ENCODE data around the gene RANBP9.

RANBP9 gene

DNA sequence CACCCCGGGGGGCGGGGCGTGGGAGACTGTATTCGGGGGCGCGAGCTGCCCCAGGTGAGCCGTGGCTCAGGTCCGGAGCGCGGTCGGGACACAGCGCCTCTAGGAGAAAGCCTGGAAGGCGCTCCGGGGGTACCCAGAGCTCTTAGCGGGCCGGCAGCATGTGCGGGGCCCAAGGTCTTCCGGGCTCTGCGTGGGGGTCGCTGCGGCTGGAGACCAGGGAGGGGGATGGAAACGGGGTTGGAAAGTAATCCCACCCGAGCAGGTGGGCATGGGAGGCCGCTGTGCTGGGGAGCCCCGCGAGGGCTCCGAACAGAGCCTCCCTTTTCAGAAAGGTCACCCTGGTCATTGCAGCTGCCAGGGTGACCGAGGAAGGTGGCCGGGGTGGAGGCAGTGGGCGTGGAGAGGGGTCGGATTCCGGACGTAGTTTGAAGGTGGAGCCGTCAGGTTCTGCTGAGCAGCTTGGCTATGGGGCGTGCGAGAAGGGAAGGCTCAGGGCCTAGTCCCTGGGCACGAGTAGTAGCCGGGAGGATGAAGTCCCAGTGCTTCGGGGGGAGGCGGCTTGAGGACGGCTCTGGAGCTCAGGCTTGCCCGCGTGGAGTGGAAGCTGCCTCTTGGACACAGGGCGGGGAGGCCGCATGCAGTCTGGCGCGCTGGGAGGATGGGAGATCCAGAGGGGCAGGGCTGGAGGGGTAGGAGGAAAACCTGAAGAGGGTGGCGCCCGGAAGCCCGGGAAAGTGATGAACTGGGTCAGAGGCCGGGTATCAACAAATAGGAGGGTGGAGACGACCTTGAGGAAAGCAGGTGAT, 136.9 kb downstream of the RANBP9 start, which contains the start of gene SIRT5:
TSS of gene SIRT5 (plus strand) at position 31 of the 806 bp plus-strand sequence. CDS start 9,510 bp downstream, outside the sequence.
- DNase-seq (ENCODE audit: low read depth) = peak; percentile 78
- peak within 1 kb of the TSS; percentile 81 for H3K4me3 ChIP-seq (replicated peaks; ENCODE audit: low read depth, low read length)
- TF ChIP-seq, protein P1, sequence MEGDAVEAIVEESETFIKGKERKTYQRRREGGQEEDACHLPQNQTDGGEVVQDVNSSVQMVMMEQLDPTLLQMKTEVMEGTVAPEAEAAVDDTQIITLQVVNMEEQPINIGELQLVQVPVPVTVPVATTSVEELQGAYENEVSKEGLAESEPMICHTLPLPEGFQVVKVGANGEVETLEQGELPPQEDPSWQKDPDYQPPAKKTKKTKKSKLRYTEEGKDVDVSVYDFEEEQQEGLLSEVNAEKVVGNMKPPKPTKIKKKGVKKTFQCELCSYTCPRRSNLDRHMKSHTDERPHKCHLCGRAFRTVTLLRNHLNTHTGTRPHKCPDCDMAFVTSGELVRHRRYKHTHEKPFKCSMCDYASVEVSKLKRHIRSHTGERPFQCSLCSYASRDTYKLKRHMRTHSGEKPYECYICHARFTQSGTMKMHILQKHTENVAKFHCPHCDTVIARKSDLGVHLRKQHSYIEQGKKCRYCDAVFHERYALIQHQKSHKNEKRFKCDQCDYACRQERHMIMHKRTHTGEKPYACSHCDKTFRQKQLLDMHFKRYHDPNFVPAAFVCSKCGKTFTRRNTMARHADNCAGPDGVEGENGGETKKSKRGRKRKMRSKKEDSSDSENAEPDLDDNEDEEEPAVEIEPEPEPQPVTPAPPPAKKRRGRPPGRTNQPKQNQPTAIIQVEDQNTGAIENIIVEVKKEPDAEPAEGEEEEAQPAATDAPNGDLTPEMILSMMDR (IDR thresholded peaks at IDR 0.05; ENCODE audit: low read length, missing control alignments) = no peak

DNA sequence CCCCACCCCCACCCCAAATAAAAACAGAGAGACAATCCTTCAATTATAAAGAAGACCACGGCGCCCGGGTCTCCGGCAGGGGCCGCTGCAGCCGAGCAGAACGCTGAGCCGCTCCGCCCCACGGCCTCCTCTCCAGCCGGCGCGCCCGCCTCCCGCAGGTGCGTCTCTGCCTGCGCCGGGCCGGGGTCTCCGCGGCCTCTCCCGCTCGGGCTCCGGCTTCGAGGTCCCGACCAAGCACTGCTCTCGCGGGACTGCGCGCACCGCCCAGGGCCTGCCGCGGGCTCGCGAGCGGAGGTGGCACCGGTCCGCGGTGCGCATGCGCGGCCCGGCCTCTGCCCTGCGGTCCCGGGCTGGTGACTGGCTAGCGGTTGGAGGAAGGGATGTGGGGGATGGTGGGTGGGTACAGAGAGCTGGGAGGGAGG, 137.5 kb downstream of the RANBP9 start:
- TF ChIP-seq, protein P1 (IDR thresholded peaks at IDR 0.05; ENCODE audit: low read length, missing control alignments) = peak; percentile 30
- H3K4me3 ChIP-seq (replicated peaks; ENCODE audit: low read depth, low read length) = peak overlapping the region; percentile 81
- DNase-seq (ENCODE audit: low read depth) = peak; percentile 93

DNA sequence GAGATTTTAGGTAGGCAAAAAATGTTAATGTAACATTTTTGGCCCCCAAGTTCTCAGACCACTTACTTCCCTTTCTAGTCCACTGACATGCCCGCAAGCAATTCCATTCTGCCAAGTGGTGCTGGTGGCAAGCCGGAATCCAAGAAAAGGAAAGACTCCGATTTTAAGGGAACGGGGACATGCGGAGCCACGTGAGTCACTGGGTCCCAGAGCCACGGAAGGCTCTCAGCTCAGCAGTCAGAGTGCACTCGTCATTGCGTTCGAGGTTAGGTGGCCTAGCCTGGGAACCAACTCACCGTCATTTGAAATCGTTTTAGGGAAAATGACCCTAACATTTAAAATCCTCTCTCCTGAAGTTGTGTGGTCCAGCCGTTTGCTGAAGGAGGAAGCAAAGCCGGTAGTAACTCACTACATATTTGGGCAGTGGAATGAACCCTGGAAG, 137.9 kb downstream of the RANBP9 start:
- peak overlapping the region; percentile 81 for H3K4me3 ChIP-seq (replicated peaks; ENCODE audit: low read depth, low read length)
- peak; percentile 33 for DNase-seq (ENCODE audit: low read depth)
- TF ChIP-seq, protein P1 (IDR thresholded peaks at IDR 0.05; ENCODE audit: low read length, missing control alignments) = no peak

DNA sequence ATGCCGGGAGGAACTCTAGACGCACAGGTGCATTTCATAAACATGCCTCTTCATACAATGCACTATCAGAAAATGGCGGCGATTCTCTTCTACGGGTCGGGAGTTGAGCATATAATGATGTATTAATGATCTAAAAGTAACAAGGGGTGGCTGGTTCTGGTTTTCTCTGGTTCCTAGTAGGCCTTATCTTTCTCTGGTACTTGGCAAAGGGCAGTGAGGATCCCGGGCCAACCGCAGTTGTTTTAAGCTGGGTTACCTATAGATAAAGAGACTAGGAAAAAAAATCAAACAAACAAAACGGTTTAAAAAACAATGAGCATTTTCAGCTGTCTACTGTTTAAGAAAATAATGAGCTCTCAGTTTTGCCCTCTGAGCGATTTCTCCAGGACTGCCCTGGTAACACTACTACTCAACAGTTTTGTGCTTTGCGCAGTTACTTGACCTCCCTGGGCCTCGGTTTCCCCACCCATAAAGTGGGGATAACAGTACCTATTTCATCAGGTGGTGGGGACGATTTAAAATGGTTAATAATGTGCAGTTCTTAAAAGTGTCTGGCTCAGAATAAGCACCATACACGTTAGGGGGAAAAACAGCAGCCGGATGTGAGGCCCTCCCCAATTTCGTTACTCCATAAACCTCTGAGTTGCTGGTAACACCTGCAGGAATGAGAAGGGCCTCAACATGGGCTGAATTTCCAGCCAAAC, 138.5 kb downstream of the RANBP9 start:
- peak overlapping the region; percentile 81 for H3K4me3 ChIP-seq (replicated peaks; ENCODE audit: low read depth, low read length)
- no peak for DNase-seq (ENCODE audit: low read depth)
- TF ChIP-seq, protein P1 (IDR thresholded peaks at IDR 0.05; ENCODE audit: low read length, missing control alignments) = no peak

DNA sequence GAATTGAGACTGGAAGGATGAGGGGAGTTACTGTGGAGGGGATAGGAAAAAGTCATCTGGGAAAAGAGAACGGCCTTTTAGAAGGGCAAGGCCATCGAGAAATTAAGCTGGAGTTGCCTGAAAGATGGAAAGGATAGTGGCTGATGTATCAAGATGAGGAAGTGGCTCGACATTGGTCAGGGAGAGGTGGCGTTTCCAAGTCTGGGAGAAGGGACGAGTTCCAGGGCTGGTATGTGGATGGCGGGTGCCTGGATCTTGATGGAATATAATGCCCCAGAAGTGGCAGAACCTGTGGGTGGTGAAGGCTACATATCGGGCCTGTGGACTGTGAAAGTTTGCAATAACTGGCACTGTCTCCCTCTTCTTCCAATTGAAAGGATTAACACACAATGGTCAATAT, 139.4 kb downstream of the RANBP9 start:
- no peak for DNase-seq (ENCODE audit: low read depth)
- H3K4me3 ChIP-seq (replicated peaks; ENCODE audit: low read depth, low read length) = no peak overlapping the region
- TF ChIP-seq, protein P1 (IDR thresholded peaks at IDR 0.05; ENCODE audit: low read length, missing control alignments) = no peak
